NCI-H2227 (cell line): Measurements from ENCODE around the gene MLLT10.
A peak's percentile ranks its signal among the peaks of the same experiment; 100 is the strongest.
"Not testable (repeated sequence)": the region's sequence is repeated elsewhere in the genome, so short reads cannot be mapped to it uniquely, and the experiment has no call there.

ENCODE experiments used
- DNase-seq: peaks from one replicate; lab custom pipeline; 2025; ENCODE audit not compliant: unreplicated experiment; lab: John Stamatoyannopoulos, UW

Gene MLLT10

GRCh38 chr10:21628645-21629044 is 94.6 kb downstream of the MLLT10 start:
- not testable (repeated sequence) for DNase-seq

DNA sequence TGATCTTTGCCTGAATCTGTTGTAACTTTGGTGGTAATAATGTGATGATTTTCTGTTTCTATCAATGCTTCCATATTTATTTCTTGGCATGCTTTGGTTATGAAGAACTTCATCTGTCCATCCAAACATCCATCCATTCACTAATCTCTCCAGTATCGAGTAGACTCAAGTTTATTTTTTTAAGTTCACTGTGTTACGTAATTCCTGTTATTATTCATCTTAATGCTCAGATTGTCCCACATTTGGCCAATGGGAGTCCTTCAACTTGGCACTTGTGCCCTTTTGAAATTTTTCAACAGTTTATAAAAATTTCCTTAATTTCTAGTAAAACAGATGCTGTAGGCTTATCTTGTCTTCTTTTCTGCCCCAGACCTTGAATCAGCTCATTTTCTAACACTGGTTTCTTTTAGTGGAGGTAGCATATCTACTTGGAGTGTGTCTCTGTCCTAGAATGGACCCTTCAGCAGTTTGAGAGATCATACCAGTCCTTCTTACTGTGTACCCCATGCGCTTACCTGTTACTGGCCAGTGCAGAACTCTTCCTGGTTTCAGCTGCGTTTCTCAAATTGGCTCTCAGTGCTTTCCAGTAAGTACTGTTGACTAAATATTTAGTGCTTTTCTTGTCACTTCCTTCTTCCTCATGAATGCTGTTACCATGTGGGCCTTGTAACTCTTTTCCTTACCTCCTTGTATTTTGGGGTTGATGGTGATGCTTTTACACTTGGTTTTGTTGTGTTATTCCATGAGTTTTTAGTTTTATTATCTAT is 100.8 kb downstream of the MLLT10 start:
- DNase-seq = no peak

DNA sequence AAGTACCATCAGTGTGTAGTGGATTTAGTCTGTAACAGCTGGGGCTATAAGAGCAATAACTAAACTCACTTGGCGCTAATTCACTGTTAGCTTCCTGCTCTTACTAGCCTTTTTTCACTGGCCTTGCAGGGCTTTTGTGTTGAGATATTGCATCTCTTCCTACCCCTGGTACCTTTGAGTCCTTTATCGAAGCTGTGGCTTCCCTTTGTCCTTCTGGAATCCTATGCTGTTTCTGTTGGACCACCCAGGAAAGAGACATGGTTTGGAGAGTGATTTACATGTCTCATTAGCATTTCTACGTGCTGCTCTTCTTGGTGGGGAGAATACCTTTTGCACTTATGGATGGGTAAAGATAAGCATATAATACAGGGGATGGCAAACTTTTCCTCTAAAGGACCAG is 103.8 kb downstream of the MLLT10 start:
- no peak for DNase-seq

DNA sequence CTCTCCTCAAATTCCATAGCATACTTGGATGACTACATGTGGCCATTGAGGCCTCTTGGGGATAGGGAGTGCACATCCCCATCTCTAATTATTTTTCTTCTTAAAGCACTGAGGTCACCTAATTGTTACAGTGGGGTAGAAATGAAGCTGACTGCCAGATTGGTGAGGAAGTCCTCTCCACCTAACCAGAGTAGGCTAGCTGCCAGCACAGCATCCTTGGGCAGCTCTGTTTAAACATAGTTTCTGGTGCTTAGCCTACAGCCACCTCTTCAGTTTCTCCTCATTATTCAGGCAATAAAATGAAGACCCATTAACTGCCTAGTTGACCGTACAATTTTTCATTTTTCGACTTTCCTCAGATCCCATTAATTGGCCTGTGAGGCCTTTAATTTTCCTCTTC is 104.6 kb downstream of the MLLT10 start:
- DNase-seq = no peak

- no peak for DNase-seq
Measured at GRCh38 chr10:21648040-21648439, 114.0 kb downstream of the MLLT10 start.

DNA sequence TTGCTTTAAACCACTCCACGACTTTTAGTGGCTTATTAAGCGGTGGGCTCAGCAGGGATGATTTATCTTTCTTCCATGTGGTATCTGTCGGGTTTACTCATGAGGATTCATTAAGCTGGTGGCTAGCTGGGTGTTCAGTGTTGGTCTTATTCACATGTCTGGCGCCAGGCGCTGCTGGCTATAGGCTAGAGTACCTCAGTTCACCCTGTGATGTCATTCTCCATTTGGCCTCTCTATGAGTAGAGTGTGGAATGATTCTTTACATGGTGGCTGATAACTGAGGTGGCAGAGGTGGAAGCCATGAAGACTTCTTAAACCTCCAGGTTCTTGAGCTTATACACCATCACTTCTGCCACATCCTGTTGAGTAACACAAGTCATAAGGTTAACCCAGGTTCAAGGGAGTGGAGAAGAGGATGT is 115.4 kb downstream of the MLLT10 start:
- DNase-seq = no peak

GRCh38 chr10:21650353-21650752 is 116.3 kb downstream of the MLLT10 start:
- no peak for DNase-seq

GRCh38 chr10:21655236-21655635 is 121.2 kb downstream of the MLLT10 start:
- no peak for DNase-seq

DNA sequence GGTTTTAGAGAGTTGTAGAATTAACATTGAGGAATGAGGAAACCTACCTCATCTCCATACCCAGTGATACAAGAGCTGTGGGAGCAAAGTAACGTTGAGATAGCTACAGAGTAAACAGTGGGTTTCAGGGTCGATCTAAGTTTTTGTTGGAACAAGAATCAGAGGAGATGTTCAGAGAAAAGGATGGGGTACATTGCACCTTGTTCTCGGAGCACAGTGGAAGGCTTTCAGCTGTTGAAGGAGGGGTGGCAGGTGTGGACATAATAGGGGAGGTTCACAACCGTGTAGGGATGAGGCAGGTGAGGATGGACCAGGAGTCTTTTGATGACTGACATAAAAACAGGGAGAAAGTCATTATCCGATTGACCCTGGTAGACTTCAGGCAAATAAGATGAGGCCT is 121.7 kb downstream of the MLLT10 start:
- DNase-seq = no peak

DNA sequence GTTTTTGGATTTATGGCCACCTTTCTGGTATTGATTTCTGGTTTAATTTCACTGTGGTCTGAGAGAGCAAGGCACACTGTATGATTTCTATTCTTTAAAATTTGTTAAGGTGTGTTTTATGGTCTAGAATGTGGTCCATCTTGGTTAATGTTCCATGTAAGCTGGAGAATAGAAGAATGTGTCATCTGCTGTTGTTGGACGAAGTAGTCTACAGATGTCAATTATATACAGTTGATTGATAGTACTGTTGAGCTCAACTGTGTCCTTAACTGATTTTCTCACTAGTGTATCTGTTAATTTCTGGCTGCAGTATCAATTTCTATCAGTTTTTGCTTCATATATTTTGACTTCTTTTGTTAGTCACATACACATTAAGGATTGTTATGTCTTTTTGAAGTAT is 127.1 kb downstream of the MLLT10 start:
- no peak for DNase-seq

- DNase-seq = no peak
Measured at GRCh38 chr10:21661935-21662334, 127.9 kb downstream of the MLLT10 start.

DNA sequence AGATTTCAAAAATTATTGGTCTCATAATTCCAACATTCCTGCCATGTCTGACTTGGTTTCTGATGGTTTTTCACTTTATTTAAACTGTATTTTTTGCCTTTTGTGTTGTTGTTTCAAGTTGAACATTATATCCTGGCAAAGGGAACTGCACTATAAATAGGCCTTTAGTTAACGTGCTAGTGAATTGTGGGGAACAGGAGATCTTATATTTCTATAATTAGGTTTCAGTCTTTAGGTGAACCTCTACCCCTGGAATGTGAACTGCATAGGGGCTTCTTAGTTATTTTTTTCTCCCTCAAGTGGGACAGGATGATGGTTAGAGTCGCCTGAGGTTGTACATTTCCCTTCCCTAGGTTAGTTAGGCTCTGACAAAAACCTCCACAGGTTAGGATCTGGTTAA is 128.6 kb downstream of the MLLT10 start:
- no peak for DNase-seq

- no peak for DNase-seq
Measured at GRCh38 chr10:21668831-21669230, 134.8 kb downstream of the MLLT10 start.

DNA sequence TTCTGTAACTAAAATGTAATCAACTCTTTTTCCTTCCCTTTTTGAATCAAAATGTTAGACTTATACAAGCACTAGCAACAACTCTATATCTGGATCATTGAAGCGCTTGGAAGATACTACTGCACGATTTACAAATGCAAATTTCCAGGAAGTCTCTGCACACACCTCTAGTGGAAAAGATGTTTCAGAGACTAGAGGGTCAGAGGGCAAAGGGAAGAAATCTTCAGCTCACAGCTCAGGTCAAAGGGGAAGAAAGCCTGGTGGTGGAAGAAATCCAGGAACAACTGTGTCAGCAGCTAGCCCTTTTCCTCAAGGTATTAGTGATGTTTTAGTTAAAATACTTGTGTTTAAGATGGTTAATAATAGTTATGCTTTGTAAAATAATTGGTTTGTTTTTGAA is 136.4 kb downstream of the MLLT10 start:
- DNase-seq = no peak

- DNase-seq = no peak
Measured at GRCh38 chr10:21673668-21674067, 139.6 kb downstream of the MLLT10 start.

DNA sequence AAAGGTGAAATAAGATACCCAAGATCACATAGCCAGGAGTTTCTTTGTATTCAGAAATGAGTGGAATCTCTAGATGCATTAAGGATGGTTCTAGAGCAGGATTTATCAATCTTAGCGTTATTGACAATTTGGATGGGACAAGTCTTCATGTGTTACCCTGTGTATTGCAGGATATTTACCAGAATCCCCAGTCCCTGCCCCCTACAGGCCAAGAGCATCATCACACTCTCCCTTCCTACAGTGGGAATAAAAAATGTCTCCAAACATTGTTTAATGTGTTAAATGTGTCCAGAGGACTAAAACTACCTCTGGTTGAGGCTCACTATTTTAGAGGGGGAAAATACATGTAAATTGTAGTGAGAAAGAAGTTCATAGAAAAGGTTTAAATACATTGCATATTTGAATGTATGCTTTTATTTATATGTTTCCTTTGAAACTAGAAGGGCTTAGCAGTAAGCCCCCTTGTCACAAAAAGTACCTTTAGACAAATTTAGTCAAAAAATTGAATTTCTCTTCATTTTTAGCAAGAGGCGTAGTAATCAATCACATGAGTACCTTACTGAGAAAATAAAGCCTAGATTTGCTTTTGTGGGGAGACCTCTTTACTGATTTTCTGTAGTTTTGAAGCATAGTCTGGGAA is 141.2 kb downstream of the MLLT10 start:
- DNase-seq = peak; percentile 41

DNA sequence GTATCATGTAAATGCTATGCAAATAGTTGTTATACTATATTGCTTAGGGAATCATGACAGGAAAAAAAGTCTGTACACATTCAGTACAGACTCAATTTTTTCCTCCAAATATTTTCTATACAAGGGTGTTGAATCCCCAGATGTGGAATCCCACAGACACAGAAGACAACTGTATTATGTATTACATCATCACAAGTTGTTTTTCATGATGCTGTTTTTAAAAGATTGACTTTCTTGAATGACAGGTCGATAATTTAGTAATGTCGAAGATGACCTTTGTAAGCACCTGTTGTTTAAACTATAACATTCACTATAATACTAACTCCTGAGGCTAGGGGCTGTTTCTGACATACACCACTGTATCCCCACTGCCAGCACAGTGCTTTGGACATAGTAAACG is 143.5 kb downstream of the MLLT10 start:
- DNase-seq = no peak

DNA sequence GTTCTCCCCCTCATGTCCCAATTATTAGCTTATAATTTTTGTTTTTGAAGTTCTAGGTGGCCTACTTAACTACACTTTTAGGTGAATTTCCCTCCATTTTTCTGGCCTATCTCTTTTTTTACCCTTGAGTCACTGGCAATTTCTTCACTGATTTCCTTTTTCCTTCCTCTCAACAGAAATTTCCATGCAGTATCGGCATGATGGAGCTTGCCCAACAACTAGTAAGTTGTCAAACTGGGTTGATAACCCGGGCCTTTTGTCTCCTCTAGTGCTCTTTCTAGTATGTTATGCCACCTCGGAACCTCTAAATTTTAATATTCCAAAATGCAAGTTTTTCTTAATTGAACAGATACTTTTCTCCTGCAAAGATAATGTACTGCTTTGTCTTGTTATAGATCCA is 147.1 kb downstream of the MLLT10 start:
- no peak for DNase-seq

DNA sequence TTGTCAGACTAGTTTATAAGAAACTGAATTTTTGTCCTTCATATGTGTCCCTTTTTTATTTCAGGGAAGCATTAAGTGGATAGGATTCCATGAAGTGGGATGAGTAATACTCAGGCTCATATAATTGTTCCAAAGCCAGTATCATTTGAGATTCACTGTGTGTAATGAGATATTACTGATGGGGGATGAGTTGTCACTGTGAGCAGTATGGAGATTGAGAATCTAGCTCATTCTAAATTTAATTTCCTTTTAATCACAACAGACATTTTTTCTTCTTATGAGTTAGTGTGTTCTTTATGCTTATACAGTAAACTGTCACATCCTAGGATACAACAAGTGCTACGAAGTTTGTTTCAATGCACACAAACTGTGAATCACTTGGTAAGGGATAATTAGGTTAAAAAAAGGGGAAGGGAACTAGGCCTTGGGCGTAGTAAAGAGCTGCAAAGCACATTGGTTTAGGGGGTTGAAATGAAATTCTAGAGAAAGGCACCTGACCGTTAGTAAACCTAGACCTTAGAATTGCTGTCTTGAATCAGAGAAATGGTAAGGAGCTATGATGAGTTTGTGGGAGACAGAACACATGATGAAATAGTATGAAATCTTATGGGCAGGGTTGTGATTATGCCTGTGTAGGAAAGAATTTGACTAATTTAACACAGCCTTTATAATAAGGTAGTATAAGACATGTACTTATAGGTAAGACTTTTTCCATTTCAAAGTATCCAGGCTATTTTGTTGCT is 153.4 kb downstream of the MLLT10 start:
- no peak for DNase-seq

DNA sequence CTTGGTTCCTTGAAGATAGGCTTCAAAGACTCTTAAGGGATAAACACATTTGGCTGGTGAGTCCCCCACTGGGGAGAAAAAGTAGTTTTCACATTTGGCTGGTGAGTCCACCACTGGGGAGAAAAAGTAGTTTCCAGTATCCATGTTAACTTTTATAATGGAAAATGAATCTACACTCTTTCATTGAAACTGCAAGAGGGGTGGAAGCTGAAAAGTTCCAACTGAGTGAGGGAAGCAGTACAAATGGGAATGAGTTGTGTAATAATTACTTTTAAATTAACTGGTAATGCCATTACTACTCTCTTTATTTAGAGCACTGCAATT is 153.9 kb downstream of the MLLT10 start:
- no peak for DNase-seq

DNA sequence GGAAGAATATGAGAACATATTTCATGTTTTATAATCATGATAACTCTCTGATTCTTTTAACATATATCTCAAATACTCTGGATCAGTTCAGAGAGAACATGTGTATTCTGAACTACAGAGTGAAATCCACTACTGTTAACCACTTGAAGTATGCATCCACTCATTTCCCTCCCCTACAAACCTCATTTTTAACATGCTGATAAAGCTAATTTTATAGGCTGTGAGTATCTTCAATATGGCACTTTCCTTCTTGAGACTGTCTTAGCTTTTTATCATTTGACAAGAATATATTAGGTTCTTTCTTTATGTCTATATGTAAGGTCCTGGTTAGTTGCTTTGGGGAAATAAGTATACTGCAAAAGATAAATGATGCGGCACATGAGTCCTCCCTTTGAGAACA is 154.8 kb downstream of the MLLT10 start:
- DNase-seq = no peak

GRCh38 chr10:21689881-21690280 is 155.8 kb downstream of the MLLT10 start:
- DNase-seq = no peak
